HG03565 (cell line): ENCODE results near the gene POU5F1.
"Not testable (repeated sequence)": the region's sequence is repeated elsewhere in the genome, so short reads cannot be mapped to it uniquely, and the experiment has no call there.

Experiments used
- ATAC-seq: cut with Tn5 transposase; IDR thresholded peaks from one replicate; pipeline ENCODE4 v1.9.1; 2021; ENCODE audit warnings: mild to moderate bottlenecking, moderate library complexity; ENCODE audit not compliant: unreplicated experiment

POU5F1 gene

GRCh38 chr6:31169123-31169857 lies 1.2 kb downstream of the POU5F1 start:
- no peak for ATAC-seq

GRCh38 chr6:31168606-31169005 lies 1.9 kb downstream of the POU5F1 start:
- ATAC-seq: no peak

DNA sequence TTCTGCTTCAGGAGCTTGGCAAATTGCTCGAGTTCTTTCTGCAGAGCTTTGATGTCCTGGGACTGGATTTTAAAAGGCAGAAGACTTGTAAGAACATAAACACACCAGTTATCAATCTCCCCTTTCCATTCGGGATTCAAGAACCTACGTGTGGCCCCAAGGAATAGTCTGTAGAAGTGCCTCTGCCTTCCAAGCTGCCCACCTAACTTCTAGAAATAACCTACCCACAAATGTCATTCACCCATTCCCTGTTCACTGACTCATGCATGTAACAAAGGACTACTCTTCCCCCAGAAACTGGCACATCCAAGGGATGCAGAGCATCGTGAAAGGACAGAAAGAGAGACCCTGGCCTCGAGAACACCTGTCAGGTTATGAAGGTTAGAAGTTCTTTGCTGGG lies 4.5 kb downstream of the POU5F1 start:
- ATAC-seq: no peak

GRCh38 chr6:31165064-31165832 lies 5.2 kb downstream of the POU5F1 start:
- ATAC-seq: peak; percentile 54

DNA sequence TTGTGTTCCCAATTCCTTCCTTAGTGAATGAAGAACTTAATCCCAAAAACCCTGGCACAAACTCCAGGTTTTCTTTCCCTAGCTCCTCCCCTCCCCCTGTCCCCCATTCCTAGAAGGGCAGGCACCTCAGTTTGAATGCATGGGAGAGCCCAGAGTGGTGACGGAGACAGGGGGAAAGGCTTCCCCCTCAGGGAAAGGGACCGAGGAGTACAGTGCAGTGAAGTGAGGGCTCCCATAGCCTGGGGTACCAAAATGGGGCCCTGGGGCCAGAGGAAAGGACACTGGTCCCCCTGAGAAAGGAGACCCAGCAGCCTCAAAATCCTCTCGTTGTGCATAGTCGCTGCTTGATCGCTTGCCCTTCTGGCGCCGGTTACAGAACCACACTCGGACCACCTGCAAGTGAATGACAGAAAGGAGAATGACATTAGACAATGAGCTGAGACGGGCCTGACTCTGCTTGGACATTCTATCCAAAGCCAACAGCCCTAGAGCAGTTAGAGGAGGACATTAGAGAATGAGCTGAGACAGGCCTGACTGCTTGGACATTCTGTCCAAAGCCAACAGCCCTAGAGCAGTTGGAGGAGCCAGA lies 5.9 kb downstream of the POU5F1 start:
- ATAC-seq: not testable (repeated sequence)

- no peak for ATAC-seq
These were observed 6.6 kb downstream of the POU5F1 start for GRCh38 chr6:31163922-31164321.

DNA sequence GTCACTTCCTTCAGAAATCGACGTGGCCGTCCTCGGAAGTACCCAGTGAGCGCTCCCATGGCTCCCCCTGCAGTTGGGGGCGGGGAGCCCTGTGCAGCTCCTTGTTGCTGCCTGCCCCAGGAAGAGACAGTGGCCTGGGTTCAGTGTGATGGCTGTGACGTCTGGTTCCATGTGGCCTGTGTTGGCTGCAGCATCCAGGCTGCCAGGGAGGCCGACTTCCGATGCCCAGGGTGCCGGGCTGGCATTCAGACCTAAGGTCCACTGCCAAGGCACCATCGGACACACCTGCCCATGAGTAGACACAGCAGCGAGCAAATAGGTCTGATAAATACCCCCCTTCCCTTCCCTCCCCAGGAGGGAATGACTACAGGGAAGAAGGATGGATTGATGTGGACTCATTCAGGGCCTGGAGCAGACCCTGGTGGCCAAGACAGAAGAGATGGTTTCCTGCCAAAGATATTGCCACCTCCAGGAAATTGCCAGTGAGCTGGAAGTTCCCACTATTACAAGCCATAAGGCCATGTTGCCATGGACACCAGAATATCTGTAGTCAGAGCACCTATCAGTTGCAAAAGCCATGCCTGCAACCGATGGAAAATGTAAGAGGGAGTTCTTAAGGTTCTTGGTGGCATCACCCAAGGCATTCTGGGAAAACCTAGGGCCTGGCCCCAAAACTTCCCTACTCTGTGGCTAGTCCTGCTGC lies 7.9 kb downstream of the POU5F1 start:
- ATAC-seq: no peak

GRCh38 chr6:31161216-31162126 lies 9.0 kb downstream of the POU5F1 start:
- ATAC-seq: no peak

- no peak for ATAC-seq
These were observed 11.3 kb downstream of the POU5F1 start for GRCh38 chr6:31158863-31159855.

GRCh38 chr6:31158140-31158862 lies 12.2 kb downstream of the POU5F1 start, which contains the start of gene TCF19:
Gene TCF19, plus strand, starts transcription at chr6:31158589. Its CDS starts 881 bp downstream, at chr6:31159470.
- peak; percentile 65 for ATAC-seq

- no peak for ATAC-seq
These were observed 12.9 kb downstream of the POU5F1 start, which contains the start of gene CCHCR1 for GRCh38 chr6:31157513-31158139. Gene CCHCR1, minus strand, starts transcription at chr6:31157802. Its CDS starts 202 bp downstream, at chr6:31157600.

DNA sequence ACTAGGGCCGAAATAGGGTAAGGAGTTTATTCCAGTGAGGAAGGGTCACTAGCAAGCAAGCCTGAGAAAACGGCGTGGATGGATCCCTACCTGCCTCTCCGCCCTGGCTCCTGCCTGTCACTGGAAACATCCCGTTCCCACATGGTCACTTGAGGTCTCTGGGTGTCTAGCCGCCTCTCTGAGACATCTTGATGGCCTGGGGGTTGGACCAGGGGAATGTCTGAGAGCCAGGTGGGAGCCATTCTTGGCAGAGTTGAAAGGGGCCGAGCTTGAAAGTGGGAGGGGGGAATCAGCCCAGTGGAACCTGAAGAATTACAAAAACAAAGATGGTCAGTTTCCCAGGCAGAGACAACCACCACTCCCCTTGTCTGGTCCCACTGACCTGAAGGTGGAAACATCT lies 13.8 kb downstream of the POU5F1 start:
- ATAC-seq: no peak

- ATAC-seq: no peak
These were observed 16.0 kb downstream of the POU5F1 start for GRCh38 chr6:31154436-31154835.

DNA sequence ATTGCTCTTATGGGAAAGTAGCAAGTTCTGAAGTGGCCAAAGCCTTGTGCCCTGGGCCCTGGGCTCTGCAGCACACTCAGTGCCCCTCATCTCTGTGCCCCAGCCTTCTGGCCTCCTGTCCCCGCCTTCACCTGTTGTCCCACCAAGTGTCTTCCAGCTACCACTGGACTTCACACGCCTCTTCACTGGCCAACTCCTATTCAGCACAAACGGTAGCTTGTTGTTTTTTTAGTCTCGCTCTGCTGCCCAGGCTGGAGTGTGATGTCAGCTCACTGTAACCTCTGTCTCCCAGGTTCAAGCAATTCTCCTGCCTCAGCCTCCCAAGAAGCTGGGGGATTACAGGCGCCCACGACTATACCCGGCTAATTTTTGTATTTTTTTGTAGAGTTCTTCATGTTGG lies 17.7 kb downstream of the POU5F1 start:
- no peak for ATAC-seq

GRCh38 chr6:31149827-31150447 lies 20.5 kb downstream of the POU5F1 start:
- ATAC-seq: no peak

- no peak for ATAC-seq
These were observed 25.1 kb downstream of the POU5F1 start for GRCh38 chr6:31145386-31145785.

DNA sequence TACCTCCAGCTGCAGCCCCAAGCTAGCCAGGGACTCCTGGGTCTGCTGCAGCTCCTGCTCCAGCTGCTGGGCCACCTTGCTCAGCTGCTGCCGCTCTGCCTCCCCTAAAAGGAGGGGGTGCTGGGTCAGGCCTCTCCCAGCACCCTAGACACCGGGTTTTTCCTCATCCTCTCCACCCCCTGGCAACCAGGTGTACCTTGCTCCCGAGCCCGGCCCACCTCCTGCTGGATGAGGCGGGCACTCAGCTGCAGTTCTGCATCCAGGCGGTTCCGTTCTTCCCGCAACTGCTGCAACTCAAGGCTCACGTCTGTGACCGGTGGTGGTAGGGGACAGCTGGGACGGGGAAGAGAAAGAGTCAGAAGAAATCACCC lies 25.5 kb downstream of the POU5F1 start:
- no peak for ATAC-seq
